Left kidney (tissue), 2 donors: ENCODE data around the gene PAIP2. TPM values are rescaled to one million over a fixed set of nuclear protein-coding genes. Genes with fewer than 3 reads are reported as not detected.
"Not testable (repeated sequence)": the region's sequence is repeated elsewhere in the genome, so short reads cannot be mapped to it uniquely, and the experiment has no call there.

ENCODE experiments used
- DNase-seq: peaks from one replicate; pipeline ENCODE4 v3.0.0-alpha.2; 2013
- polyA plus RNA-seq: library from polyadenylated mRNA; unstranded; fragments of 120-200 nt; gene quantifications from one replicate; pipeline ENCODE4 v1.2.1, GENCODE V29; 2013; ENCODE audit not compliant: insufficient read length

Gene PAIP2
- polyA plus RNA-seq, 1 donor: 176 TPM

DNA sequence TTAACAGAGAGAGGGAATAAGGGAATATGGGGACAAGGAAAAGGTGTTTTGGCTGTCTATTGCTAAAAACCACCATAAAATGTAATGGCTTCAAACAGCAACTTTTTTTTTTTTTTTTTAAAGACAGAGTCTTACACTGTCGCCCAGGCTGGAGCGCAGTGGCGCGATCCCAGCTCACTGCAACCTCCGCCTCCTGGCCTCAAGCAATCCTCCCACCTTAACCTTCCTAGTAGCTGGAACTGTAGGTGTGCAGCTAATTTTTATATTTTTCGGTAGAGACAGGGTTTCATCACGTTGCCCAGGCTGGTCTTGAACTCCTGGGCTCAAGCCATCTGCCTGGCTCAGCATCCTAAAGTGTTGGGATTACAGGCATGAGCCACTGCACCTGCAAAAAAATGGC is 66.5 kb downstream of the PAIP2 start:
- DNase-seq: no peak

- not testable (repeated sequence) for DNase-seq
Measured at GRCh38 chr5:139409116-139409515, 67.5 kb downstream of the PAIP2 start.

- DNase-seq: no peak
Measured at GRCh38 chr5:139410121-139410992, 68.7 kb downstream of the PAIP2 start.

DNA sequence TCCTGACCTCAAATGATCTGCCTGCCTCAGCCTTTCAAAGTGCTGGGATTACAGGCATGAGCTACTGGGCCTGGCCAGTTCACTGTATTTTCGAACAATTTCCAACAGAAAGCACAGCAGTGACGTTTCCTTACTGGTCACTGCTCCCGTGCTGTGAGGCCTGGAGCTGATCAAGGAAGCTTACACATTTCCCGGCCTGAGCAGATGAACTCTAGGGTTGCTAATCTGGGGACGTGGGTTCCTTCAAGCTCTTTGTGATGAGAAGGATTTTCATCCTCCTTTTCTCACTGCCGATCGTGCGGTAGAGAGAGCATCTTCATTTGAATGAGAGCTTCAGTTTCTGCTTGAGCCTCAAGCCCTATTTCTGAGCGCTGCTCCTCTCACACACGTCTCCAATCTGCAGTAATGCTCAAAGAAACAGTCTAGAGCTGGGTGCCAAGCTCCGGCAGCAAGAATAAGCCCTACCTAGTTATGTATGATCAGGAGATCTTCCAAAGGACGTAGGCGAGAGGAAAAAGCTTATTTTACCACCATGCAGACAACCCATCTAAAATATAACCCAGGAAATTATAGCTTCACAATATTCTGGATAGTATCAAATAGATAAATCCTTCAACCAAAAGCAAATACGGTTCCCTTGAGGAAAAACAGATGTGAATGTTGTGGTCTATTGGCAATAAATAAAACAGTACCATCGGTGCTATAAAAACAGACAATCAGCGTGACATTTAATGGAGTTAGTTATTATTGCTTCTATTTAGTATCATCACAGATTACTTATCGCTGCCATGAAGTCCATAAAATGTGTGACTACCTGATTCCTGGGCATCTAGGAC is 69.6 kb downstream of the PAIP2 start:
- DNase-seq: no peak

- no peak for DNase-seq
Measured at GRCh38 chr5:139413153-139413552, 71.5 kb downstream of the PAIP2 start.

DNA sequence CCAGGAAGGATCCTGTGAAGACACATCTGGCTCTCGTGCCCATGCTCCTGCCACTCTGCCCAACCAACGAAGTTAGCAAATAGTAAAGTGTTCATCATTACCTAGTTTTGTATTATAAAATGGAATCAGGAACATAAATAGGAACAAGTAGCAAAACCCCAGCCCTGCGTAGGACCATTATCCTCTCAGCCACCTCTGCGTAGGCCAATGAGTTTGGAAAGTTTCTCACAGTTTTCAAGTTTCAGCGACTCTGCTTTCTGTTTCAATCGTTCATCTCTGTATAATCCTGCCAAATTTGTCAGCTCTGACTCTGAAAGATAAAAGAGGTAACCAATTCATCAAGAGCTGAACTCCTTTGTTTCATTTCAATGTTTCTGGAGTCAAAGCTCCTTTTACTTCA is 72.3 kb downstream of the PAIP2 start:
- no peak for DNase-seq

GRCh38 chr5:139414581-139415130 is 73.0 kb downstream of the PAIP2 start:
- no peak for DNase-seq

DNA sequence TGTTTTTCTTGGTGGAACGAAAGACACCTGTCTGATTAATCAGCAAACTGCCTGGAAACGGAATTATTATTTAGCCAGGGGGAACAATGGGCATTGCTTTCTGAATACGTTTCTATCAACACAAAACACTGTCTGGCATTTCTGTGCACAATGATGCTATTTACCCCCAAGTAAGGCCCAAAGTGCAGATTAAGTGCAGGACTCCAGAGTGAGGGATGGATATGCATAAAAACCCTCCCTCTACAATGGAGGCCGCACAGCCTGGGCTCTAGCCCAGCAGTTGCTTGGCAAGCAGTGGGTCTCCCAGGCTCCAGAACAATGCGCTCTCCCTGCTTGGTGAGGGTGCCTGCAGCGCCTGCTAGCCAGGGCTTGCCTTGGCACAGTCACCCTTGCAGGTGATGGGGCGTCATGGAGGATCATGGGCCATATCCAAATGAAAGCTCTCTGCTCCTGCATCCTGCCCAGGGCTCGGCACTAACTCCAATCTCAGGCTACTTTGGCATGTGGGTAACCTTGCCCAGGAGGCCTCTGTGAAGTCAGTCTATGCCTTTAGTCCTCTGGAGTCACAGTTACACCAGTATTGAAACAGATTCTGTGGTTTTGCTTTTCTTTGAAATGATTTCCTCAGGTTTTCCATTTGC is 73.7 kb downstream of the PAIP2 start:
- no peak for DNase-seq

- DNase-seq: no peak
Measured at GRCh38 chr5:139415869-139416268, 74.2 kb downstream of the PAIP2 start.

DNA sequence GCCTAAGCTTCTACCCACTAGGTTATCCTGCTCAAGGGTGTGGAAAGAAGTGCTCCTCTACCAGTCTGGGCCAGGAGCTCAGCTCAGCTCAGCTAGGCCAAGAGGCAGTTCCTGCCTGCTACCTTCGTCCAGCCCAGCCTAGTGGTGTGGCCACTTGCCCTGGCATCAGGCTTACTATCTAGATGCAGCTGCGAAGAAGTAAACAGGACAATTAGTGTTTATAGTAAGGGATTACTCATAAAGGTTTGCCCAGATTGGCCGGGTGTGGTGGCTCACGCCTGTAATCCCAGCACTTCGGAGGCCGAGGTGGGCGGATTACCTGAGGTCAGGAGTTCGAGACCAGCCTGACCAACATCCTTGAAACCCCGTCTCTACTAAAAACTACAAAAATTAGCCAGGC is 75.0 kb downstream of the PAIP2 start:
- no peak for DNase-seq

DNA sequence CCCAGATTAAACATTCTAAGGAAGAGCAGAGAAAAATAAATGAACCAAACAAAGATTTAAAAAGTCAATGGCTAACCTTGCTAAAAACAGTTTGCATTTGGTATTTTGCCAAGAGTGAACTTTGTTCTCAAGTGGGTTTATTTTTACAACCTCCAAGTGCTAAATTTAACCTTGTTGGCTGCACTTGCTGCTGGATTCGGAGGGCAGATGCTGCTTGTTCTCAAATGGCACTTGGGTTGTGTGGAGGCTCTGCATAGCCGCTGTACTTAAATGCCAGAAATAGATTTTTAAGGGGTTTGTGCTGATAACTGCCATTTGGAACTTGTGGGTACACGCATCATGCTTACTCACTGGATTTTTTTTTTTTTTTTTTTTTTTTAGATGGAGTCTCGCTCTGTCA is 75.6 kb downstream of the PAIP2 start:
- peak; percentile 11 for DNase-seq

DNA sequence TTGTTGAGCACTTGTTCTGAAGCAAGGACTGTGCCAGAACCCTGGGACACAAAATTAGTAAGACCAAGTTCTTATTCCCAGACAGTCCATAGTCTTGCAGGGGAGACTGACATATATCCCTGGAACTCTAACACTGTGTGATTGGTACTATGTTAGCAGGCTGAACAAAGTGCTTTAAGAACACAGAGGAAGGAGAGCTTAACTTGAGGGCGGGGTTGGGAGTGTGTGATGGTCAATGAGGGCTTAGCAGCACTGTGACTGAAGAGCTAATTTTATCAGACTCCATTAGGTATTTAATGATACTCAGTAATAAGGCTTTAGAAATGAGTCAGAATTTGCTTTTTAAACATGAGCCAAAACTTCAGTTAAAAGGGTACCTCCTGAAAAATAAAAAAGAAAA is 77.1 kb downstream of the PAIP2 start:
- no peak for DNase-seq

Other genes with a start within 250 kb of the PAIP2 start
- gene SIL1, start 143.5 kb upstream of the PAIP2 start, polyA plus RNA-seq: 47.8 TPM
- 753 TPM for gene MATR3, start 48.1 kb upstream of the PAIP2 start, polyA plus RNA-seq
- 15.7 TPM for gene SLC23A1, start 41.4 kb downstream of the PAIP2 start, polyA plus RNA-seq
- 0.96 TPM for gene MZB1, start 48.1 kb downstream of the PAIP2 start, polyA plus RNA-seq
- gene PROB1, start 53.2 kb downstream of the PAIP2 start, polyA plus RNA-seq: 2.4 TPM
- gene SPATA24, start 62.2 kb downstream of the PAIP2 start, polyA plus RNA-seq: 12.7 TPM
- gene DNAJC18, start 97.7 kb downstream of the PAIP2 start, polyA plus RNA-seq: 27.7 TPM
- 21.9 TPM for gene ECSCR, start 120.9 kb downstream of the PAIP2 start, polyA plus RNA-seq
- 0.05 TPM for gene SMIM33, start 129.2 kb downstream of the PAIP2 start, polyA plus RNA-seq
- gene STING1, start 140.9 kb downstream of the PAIP2 start, polyA plus RNA-seq: 31.6 TPM
- gene UBE2D2, start 219.5 kb downstream of the PAIP2 start, polyA plus RNA-seq: 185 TPM